ENCODE data around the gene CPLX3. TPM values are rescaled to one million over a fixed set of nuclear protein-coding genes. Genes with fewer than 3 reads are reported as not detected.

Gene CPLX3
- total RNA-seq, 1 experiment from 2014 or later: not detected

DNA sequence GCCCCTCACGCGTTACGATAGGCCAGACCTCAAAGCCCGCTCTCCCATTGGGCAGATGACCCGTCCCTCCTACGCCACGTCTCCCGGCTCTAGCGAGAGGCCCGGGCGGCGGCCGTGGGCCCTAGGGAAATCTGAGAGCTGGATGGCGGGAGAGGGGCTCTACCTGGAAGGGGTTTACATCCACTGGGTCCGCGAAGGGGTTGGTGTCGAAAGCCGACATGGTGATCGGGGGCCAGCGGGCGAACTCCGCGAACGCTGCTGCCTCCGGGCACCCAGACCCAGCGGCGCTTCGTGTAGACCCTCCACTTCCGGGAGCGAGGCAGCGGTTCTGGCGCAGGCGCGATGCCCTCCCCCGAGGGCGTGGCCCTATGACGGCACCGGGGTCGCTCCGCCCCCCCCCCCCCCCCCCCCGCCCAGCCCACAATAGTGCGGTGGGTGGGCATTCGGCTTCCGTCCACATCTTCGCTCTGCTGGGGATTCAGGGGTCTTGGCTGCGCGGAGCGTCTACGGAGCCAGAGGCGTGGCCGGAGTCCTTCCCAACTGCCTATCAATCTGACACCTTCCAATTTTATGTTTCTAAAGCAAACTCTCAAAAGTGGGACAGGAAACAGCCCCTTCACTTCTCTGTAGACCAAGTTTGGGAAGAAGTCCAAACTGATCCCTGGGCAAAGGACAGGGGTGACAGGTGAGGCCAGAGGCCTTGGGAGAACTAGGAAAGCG lies 46.8 kb downstream of the CPLX3 start, which contains the start of gene SCAMP2:
TSS of gene SCAMP2 (minus strand) at position 330 of the 720 bp plus-strand sequence. CDS start at position 220, 110 bp downstream.
- Histone ChIP-seq H4K5ac (ENCODE audit: insufficient read length, low read depth, low read length) (no peak within 1 kb of the TSS), H3K79me1 (ENCODE audit: insufficient read depth, low read depth, low read length, poor library complexity, severe bottlenecking) (peaks cover 2% of the 10 kb centered on the region), H2BK15ac (ENCODE audit: low read depth, low read length) (no peak within 1 kb of the TSS), H3K9me3 (ENCODE audit: control insufficient read depth, low read depth, low read length) (no peaks in the 10 kb centered on the region), H4K91ac (ENCODE audit: insufficient read length, low read depth, low read length) (no peak within 1 kb of the TSS), H2BK12ac (ENCODE audit: insufficient read length, low read depth, low read length) (no peak within 1 kb of the TSS), H4K20me1 (ENCODE audit: control insufficient read depth, insufficient read depth, insufficient read length) (no peaks in the 10 kb centered on the region), H3K79me2 (ENCODE audit: insufficient read depth, low read length) (peaks cover 11% of the 10 kb centered on the region; the same call in 1 of the 2 replicates), H3K18ac (ENCODE audit: insufficient read length, low read depth, low read length) (peak within 1 kb of the TSS; percentile 94), H3K27me3 (ENCODE audit: insufficient read depth, low read length) (no peaks in the 10 kb centered on the region), H2BK120ac (ENCODE audit: low read depth, low read length, poor library complexity, severe bottlenecking) (no peak within 1 kb of the TSS), H3T11ph (ENCODE audit: low read length) (no peak within 1 kb of the TSS), H3K14ac (ENCODE audit: insufficient read depth, low read length) (peak within 1 kb of the TSS; percentile 89; the same call in 1 of the 2 replicates), H3K9ac (ENCODE audit: extremely low read depth, insufficient read length, low read length) (peak within 1 kb of the TSS; percentile 82), H2AK5ac (ENCODE audit: insufficient read length, low read length) (no peak within 1 kb of the TSS), H4K8ac (replicated peaks; ENCODE audit: insufficient read length, low read depth, low read length) (no peak within 1 kb of the TSS), H3K4me1 (ENCODE audit: insufficient read depth, low read length) (no peaks in the 10 kb centered on the region), H3K23ac (ENCODE audit: insufficient read length, low read depth, low read length) (no peak within 1 kb of the TSS), H3K4ac (ENCODE audit: low read depth, low read length) (no peak within 1 kb of the TSS), H3K4me2 (ENCODE audit: insufficient read depth, insufficient read length, low read length) (peak within 1 kb of the TSS; percentile 83), H3K56ac (ENCODE audit: insufficient read length, low read depth, low read length) (no peak within 1 kb of the TSS), H3K27ac (ENCODE audit: insufficient read length, low read depth, low read length) (no peak within 1 kb of the TSS), H2BK5ac (ENCODE audit: insufficient read length, low read length) (no peak within 1 kb of the TSS), H2AFZ (ENCODE audit: low read length) (peak within 1 kb of the TSS; percentile 4), H3K23me2 (ENCODE audit: insufficient read length, low read depth, low read length, poor library complexity, severe bottlenecking) (peaks cover 12% of the 10 kb centered on the region), H2BK20ac (ENCODE audit: low read depth, low read length, poor library complexity, severe bottlenecking) (no peak within 1 kb of the TSS)
- Mint-ChIP-seq H3K4me1 (peaks cover 14 to 17% of the 10 kb centered on the region in 2 experiments), H3K36me3 (ENCODE audit: insufficient read depth in 1 of 3, low read depth in 3 of 3) (peaks cover 3 to 18% (median 4%) of the 10 kb centered on the region in 3 experiments; a peak in 6 of 7 replicates), H3K9me3 (peaks cover under 1% of the 10 kb centered on the region in 2 experiments; a peak in 2 of 5 replicates), H3K27me3 (ENCODE audit: low read depth) (peaks cover 2% of the 10 kb centered on the region; the same call in 1 of the 2 replicates), H3K27ac (peak within 1 kb of the TSS; percentile 79 to 98 (median 98)), H3K4me3 (peak within 1 kb of the TSS; percentile 89 to 92)
- DNase-seq: peak; percentile 98
- no CpG with 5 or more reads among the region's 52 CpGs for WGBS (ENCODE audit: extremely low coverage, insufficient read length, low lambda C conversion rate)
- TF ChIP-seq, protein P1, sequence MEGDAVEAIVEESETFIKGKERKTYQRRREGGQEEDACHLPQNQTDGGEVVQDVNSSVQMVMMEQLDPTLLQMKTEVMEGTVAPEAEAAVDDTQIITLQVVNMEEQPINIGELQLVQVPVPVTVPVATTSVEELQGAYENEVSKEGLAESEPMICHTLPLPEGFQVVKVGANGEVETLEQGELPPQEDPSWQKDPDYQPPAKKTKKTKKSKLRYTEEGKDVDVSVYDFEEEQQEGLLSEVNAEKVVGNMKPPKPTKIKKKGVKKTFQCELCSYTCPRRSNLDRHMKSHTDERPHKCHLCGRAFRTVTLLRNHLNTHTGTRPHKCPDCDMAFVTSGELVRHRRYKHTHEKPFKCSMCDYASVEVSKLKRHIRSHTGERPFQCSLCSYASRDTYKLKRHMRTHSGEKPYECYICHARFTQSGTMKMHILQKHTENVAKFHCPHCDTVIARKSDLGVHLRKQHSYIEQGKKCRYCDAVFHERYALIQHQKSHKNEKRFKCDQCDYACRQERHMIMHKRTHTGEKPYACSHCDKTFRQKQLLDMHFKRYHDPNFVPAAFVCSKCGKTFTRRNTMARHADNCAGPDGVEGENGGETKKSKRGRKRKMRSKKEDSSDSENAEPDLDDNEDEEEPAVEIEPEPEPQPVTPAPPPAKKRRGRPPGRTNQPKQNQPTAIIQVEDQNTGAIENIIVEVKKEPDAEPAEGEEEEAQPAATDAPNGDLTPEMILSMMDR (conservative IDR thresholded peaks at IDR 0.05): no peak

Measured in H9 (cell line).